ENCODE results near the gene TRIP10.
"Not testable (repeated sequence)": the region's sequence is repeated elsewhere in the genome, so short reads cannot be mapped to it uniquely, and the experiment has no call there.

TRIP10 gene
- 3.2 reads per million, percentile 12 among the genes with 10 or more reads in this experiment for total RNA-seq

GRCh38 chr19:6739390-6739882, at the start of gene TRIP10:
Gene TRIP10 (plus strand): TSS chr19:6739680. CDS start chr19:6739762, 82 bp downstream.
- DNase-seq: peak; percentile 78

- DNase-seq: no peak
Observed at GRCh38 chr19:6690160-6690885, 49.2 kb upstream of the TRIP10 start.

GRCh38 chr19:6691342-6691741, 48.1 kb upstream of the TRIP10 start:
- DNase-seq: no peak

- DNase-seq: no peak
Observed at GRCh38 chr19:6692027-6692426, 47.5 kb upstream of the TRIP10 start.

- DNase-seq: no peak
Observed at GRCh38 chr19:6693056-6693471, 46.4 kb upstream of the TRIP10 start.

- DNase-seq: no peak
Observed at GRCh38 chr19:6693681-6694080, 45.8 kb upstream of the TRIP10 start.

- no peak for DNase-seq
Observed at GRCh38 chr19:6694147-6694815, 45.2 kb upstream of the TRIP10 start.

- DNase-seq: no peak
Observed at GRCh38 chr19:6696239-6696820, 43.1 kb upstream of the TRIP10 start.

- DNase-seq: no peak
Observed at GRCh38 chr19:6697291-6697690, 42.2 kb upstream of the TRIP10 start.

GRCh38 chr19:6699935-6700334, 39.5 kb upstream of the TRIP10 start:
- no peak for DNase-seq

- no peak for DNase-seq
Observed at GRCh38 chr19:6700586-6701316, 38.7 kb upstream of the TRIP10 start.

GRCh38 chr19:6705931-6706632, 33.4 kb upstream of the TRIP10 start:
- no peak for DNase-seq

GRCh38 chr19:6706633-6706958, 32.9 kb upstream of the TRIP10 start:
- DNase-seq: no peak

GRCh38 chr19:6707011-6707657, 32.3 kb upstream of the TRIP10 start:
- no peak for DNase-seq

- no peak for DNase-seq
Observed at GRCh38 chr19:6707658-6708018, 31.8 kb upstream of the TRIP10 start.

- DNase-seq: no peak
Observed at GRCh38 chr19:6708346-6708745, 31.1 kb upstream of the TRIP10 start.

- not testable (repeated sequence) for DNase-seq
Observed at GRCh38 chr19:6708913-6709312, 30.6 kb upstream of the TRIP10 start.

- no peak for DNase-seq
Observed at GRCh38 chr19:6709549-6709948, 29.9 kb upstream of the TRIP10 start.

GRCh38 chr19:6710273-6711077, 29.0 kb upstream of the TRIP10 start:
- DNase-seq: no peak

GRCh38 chr19:6711078-6711361, 28.5 kb upstream of the TRIP10 start:
- DNase-seq: no peak

- no peak for DNase-seq
Observed at GRCh38 chr19:6711605-6712004, 27.9 kb upstream of the TRIP10 start.

GRCh38 chr19:6712231-6712630, 27.2 kb upstream of the TRIP10 start:
- no peak for DNase-seq
